ENCODE measurements around the gene TRIM36. TPM values are rescaled to one million over a fixed set of nuclear protein-coding genes. Genes with fewer than 3 reads are reported as not detected.
A peak's percentile ranks its signal among the peaks of the same experiment; 100 is the strongest.

Gene TRIM36
- total and polyA plus RNA-seq, 11 donors, result 0.08 to 2.6 (median 0.51) TPM; not detected in 1

- Histone ChIP-seq H3K36me3 (no peaks in the 10 kb centered on the region), H3K4me3 (peak overlapping the region in 11 of 12 donors; percentile 54 to 90 (median 69)), H3K9me3 (no peaks in the 10 kb centered on the region), H3K27me3 (peaks cover 0 to 73% (median 18%) of the 10 kb centered on the region in 9 donors), H3K4me1 (peaks cover 0 to 28% (median 14%) of the 10 kb centered on the region in 12 donors), H3K27ac (no peak overlapping the region)
- no peak for ATAC-seq
- TF ChIP-seq CTCF (IDR thresholded peaks at IDR 0.05) (no peak), POLR2A (IDR thresholded peaks at IDR 0.05) (no peak)
- intact Hi-C loops (cut with DNase I), result no loop called here
- 25 to 30% (median 26%) methylated on average over 16 of the region's 16 CpGs for WGBS, 4 donors
- no peak for DNase-seq
These were observed 1.3 kb upstream of the TRIM36 start for GRCh38 chr5:115170929-115171510.

GRCh38 chr5:115170134-115170928 lies 623 bp upstream of the TRIM36 start:
- H3K27ac ChIP-seq, result no peak overlapping the region

DNA sequence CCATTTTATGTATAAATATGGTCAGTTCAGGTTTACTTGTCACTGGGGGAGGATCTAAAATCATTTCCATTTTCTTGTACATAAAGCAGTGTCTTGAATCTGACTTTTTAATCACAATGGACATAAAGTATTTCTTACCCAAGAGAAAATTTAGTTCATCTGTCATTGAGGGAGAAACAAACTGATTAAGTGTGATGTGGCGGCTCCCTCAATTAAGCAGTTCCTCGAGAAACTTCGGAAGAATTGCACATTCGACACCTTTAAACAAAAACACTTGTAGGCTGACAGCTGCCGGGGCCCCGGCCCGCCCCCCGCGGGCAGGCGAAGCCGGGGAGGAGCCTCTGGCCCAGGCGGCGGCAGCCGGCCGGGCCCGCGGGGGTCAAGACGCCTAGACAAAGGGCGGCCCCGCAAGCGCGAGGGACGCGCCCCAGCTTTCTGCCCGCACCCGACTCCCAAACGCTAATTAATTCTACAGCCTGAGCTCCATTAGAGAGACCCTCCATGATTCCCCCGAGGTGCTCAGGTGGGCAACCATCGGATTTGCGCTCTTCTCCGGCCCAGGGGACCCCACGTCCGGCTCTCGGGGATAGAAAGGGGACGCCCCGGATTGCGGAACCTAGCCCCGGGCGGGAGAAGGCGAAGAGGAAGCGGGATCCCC lies 750 bp downstream of the TRIM36 start:
- peak overlapping the region; percentile 53 to 90 (median 68) for H3K4me3 ChIP-seq
- peaks cover 0 to 28% (median 14%) of the 10 kb centered on the region in 12 donors for H3K4me1 ChIP-seq
- no peaks in the 10 kb centered on the region for H3K9me3 ChIP-seq
- no peak for ATAC-seq
- peak in 2 of 5 donors; percentile 45 to 71 for DNase-seq
- H3K27me3 ChIP-seq, result peaks cover 0 to 71% (median 18%) of the 10 kb centered on the region in 9 donors
- no peaks in the 10 kb centered on the region for H3K36me3 ChIP-seq
- TF ChIP-seq POLR2A (IDR thresholded peaks at IDR 0.05), result no peak
- TF ChIP-seq CTCF (IDR thresholded peaks at IDR 0.05), result no peak
- intact Hi-C loops (cut with DNase I), result no loop called here
- 2 to 3% (median 3%) methylated on average over 32 to 41 of the region's 41 CpGs for WGBS, 4 donors
- peak overlapping the region in 1 of 12 donors; percentile 29 for H3K27ac ChIP-seq

More at GRCh38 chr5:115170134-115170928, 623 bp upstream of the TRIM36 start:
- peak; percentile 18 to 78 (median 63) for ATAC-seq
- H3K4me1 ChIP-seq, result peaks cover 0 to 28% (median 14%) of the 10 kb centered on the region in 12 donors
- intact Hi-C loops (cut with DNase I), result no loop called here
- H3K9me3 ChIP-seq, result no peaks in the 10 kb centered on the region
- H3K36me3 ChIP-seq, result no peaks in the 10 kb centered on the region
- no peak for TF ChIP-seq CTCF (IDR thresholded peaks at IDR 0.05)
- no peak for TF ChIP-seq POLR2A (IDR thresholded peaks at IDR 0.05)
- 1 to 4% (median 1%) methylated on average over 27 to 69 of the region's 69 CpGs for WGBS, 4 donors
- peaks cover 0 to 77% (median 18%) of the 10 kb centered on the region in 9 donors for H3K27me3 ChIP-seq
- H3K4me3 ChIP-seq, result peak overlapping the region; percentile 53 to 90 (median 68)
- peak in 2 of 5 donors; percentile 9 to 59 for DNase-seq

Data from heart left ventricle (tissue), 16 donors.